MG63 (cell line): ENCODE measurements around the gene BRAT1. TPM values are rescaled to one million over a fixed set of nuclear protein-coding genes. Genes with fewer than 3 reads are reported as not detected.

Source experiments
- DNase-seq: peaks from one replicate; pipeline ENCODE4 v3.0.0-alpha.2; 2020
- H3K27me3 ChIP-seq: fragments of 250-450 bp; sonication (Bioruptor Pico); 2 replicates; pipeline ENCODE4 v1.5.1; 2020; ENCODE audit warnings: mild to moderate bottlenecking, moderate library complexity
- H3K36me3 ChIP-seq: fragments of 250-450 bp; sonication (Bioruptor Pico); 2 replicates; pipeline ENCODE4 v1.5.1; 2020; ENCODE audit warnings: mild to moderate bottlenecking, moderate library complexity
- H3K4me3 ChIP-seq: fragments of 250-450 bp; sonication (Bioruptor Pico); 2 replicates; pipeline ENCODE4 v1.5.1; 2020; ENCODE audit warnings: mild to moderate bottlenecking, moderate library complexity
- H3K9me3 ChIP-seq: fragments of 250-450 bp; sonication (Bioruptor Pico); 2 replicates; pipeline ENCODE4 v1.5.1; 2020; ENCODE audit warnings: mild to moderate bottlenecking, moderate library complexity
- total RNA-seq: library from RNA; depleted of rRNA; stranded (reverse); fragments of >200 nt; shearing (Covaris generic); gene quantifications from 2 replicates; pipeline ENCODE4 v1.2.3, GENCODE V29; 2014; ENCODE audit warnings: low replicate concordance

The BRAT1 gene
- total RNA-seq, 1 experiment from 2014 or later = 59.7 TPM

GRCh38 chr7:2523461-2523936 lies 31.8 kb downstream of the BRAT1 start:
- no peak overlapping the region for H3K4me3 ChIP-seq
- no peaks in the 10 kb centered on the region for H3K27me3 ChIP-seq
- H3K9me3 ChIP-seq = no peaks in the 10 kb centered on the region
- DNase-seq = no peak
- H3K36me3 ChIP-seq = no peaks in the 10 kb centered on the region

GRCh38 chr7:2522780-2523433 lies 32.4 kb downstream of the BRAT1 start:
- H3K9me3 ChIP-seq = no peaks in the 10 kb centered on the region
- no peaks in the 10 kb centered on the region for H3K36me3 ChIP-seq
- H3K27me3 ChIP-seq = no peaks in the 10 kb centered on the region
- DNase-seq = no peak
- no peak overlapping the region for H3K4me3 ChIP-seq

GRCh38 chr7:2521952-2522591 lies 33.3 kb downstream of the BRAT1 start:
- Histone ChIP-seq H3K36me3 (no peaks in the 10 kb centered on the region), H3K9me3 (no peaks in the 10 kb centered on the region), H3K27me3 (no peaks in the 10 kb centered on the region), H3K4me3 (no peak overlapping the region)
- no peak for DNase-seq

GRCh38 chr7:2521341-2521745 lies 34.0 kb downstream of the BRAT1 start:
- Histone ChIP-seq H3K9me3 (no peaks in the 10 kb centered on the region), H3K27me3 (no peaks in the 10 kb centered on the region), H3K36me3 (no peaks in the 10 kb centered on the region), H3K4me3 (no peak overlapping the region)
- no peak for DNase-seq

- peak overlapping the region; percentile 38; the same call in 1 of the 2 replicates for H3K4me3 ChIP-seq
- DNase-seq = no peak
- no peaks in the 10 kb centered on the region for H3K27me3 ChIP-seq
- H3K9me3 ChIP-seq = no peaks in the 10 kb centered on the region
- H3K36me3 ChIP-seq = no peaks in the 10 kb centered on the region
Observed at GRCh38 chr7:2520761-2521290, 34.5 kb downstream of the BRAT1 start.

- Histone ChIP-seq H3K36me3 (no peaks in the 10 kb centered on the region), H3K9me3 (no peaks in the 10 kb centered on the region), H3K27me3 (no peaks in the 10 kb centered on the region), H3K4me3 (peak overlapping the region; percentile 38)
- peak; percentile 18 for DNase-seq
Observed at GRCh38 chr7:2520131-2520760, 35.1 kb downstream of the BRAT1 start.

GRCh38 chr7:2519119-2519930 lies 36.0 kb downstream of the BRAT1 start, which contains the start of gene LFNG:
Gene LFNG, plus strand, starts transcription at chr7:2519774. Its CDS starts 88 bp downstream, at chr7:2519862.
- peak; percentile 81 for DNase-seq
- Histone ChIP-seq H3K27me3 (no peaks in the 10 kb centered on the region), H3K4me3 (peak within 1 kb of the TSS; percentile 41), H3K9me3 (no peaks in the 10 kb centered on the region), H3K36me3 (no peaks in the 10 kb centered on the region)

- no peaks in the 10 kb centered on the region for H3K27me3 ChIP-seq
- H3K36me3 ChIP-seq = no peaks in the 10 kb centered on the region
- DNase-seq = no peak
- no peaks in the 10 kb centered on the region for H3K9me3 ChIP-seq
- H3K4me3 ChIP-seq = peak overlapping the region; percentile 41; the same call in 1 of the 2 replicates
Observed at GRCh38 chr7:2518737-2519118, 36.6 kb downstream of the BRAT1 start.

GRCh38 chr7:2517678-2518507 lies 37.4 kb downstream of the BRAT1 start:
- Histone ChIP-seq H3K36me3 (no peaks in the 10 kb centered on the region), H3K27me3 (no peaks in the 10 kb centered on the region), H3K4me3 (no peak overlapping the region), H3K9me3 (no peaks in the 10 kb centered on the region)
- DNase-seq = no peak

GRCh38 chr7:2517026-2517425 lies 38.3 kb downstream of the BRAT1 start:
- H3K36me3 ChIP-seq = no peaks in the 10 kb centered on the region
- H3K9me3 ChIP-seq = no peaks in the 10 kb centered on the region
- peak; percentile 75 for DNase-seq
- no peaks in the 10 kb centered on the region for H3K27me3 ChIP-seq
- H3K4me3 ChIP-seq = no peak overlapping the region

- H3K36me3 ChIP-seq = no peaks in the 10 kb centered on the region
- no peaks in the 10 kb centered on the region for H3K9me3 ChIP-seq
- H3K27me3 ChIP-seq = no peaks in the 10 kb centered on the region
- peak; percentile 23 for DNase-seq
- no peak overlapping the region for H3K4me3 ChIP-seq
Observed at GRCh38 chr7:2516194-2516555, 39.1 kb downstream of the BRAT1 start.

- no peaks in the 10 kb centered on the region for H3K27me3 ChIP-seq
- H3K36me3 ChIP-seq = no peaks in the 10 kb centered on the region
- H3K9me3 ChIP-seq = no peaks in the 10 kb centered on the region
- H3K4me3 ChIP-seq = no peak overlapping the region
- peak; percentile 25 for DNase-seq
Observed at GRCh38 chr7:2515424-2516193, 39.7 kb downstream of the BRAT1 start.

- no peaks in the 10 kb centered on the region for H3K27me3 ChIP-seq
- no peaks in the 10 kb centered on the region for H3K36me3 ChIP-seq
- DNase-seq = no peak
- H3K4me3 ChIP-seq = no peak overlapping the region
- no peaks in the 10 kb centered on the region for H3K9me3 ChIP-seq
Observed at GRCh38 chr7:2514473-2515423, 40.6 kb downstream of the BRAT1 start.

GRCh38 chr7:2513702-2514101 lies 41.6 kb downstream of the BRAT1 start:
- DNase-seq = no peak
- Histone ChIP-seq H3K36me3 (no peaks in the 10 kb centered on the region), H3K4me3 (no peak overlapping the region), H3K27me3 (no peaks in the 10 kb centered on the region), H3K9me3 (no peaks in the 10 kb centered on the region)
